Mesenchymal stem cell (in vitro differentiated cells and primary cell): ENCODE data around the gene ACOT9.
"Not testable (repeated sequence)": the region's sequence is repeated elsewhere in the genome, so short reads cannot be mapped to it uniquely, and the experiment has no call there.

Experiments
- DNase-seq: peaks from one replicate; pipeline ENCODE4 v3.0.0-alpha.2; 2013
- H2AFZ ChIP-seq: one replicate; pipeline ENCODE4 v1.6.1; 2013; ENCODE audit warnings: low read depth, mild to moderate bottlenecking, control low read depth, inconsistent platforms, low read length, moderate library complexity
- H2AK5ac ChIP-seq: 2 replicates; pipeline ENCODE4 v1.6.1; 2013; ENCODE audit warnings: low read length, moderate library complexity, mild to moderate bottlenecking, inconsistent platforms; ENCODE audit not compliant: severe bottlenecking
- H2BK120ac ChIP-seq: one replicate; pipeline ENCODE4 v1.6.1; 2013; ENCODE audit warnings: low read depth, mild to moderate bottlenecking, inconsistent platforms, low read length, moderate library complexity
- H2BK12ac ChIP-seq, 2 experiments: one replicate each; pipeline ENCODE4 v1.6.1; 2013; ENCODE audit warnings: inconsistent platforms in 2 of 2, low read length in 2 of 2, mild to moderate bottlenecking in 2 of 2, moderate library complexity in 2 of 2, control low read depth in 1 of 2
- H2BK15ac ChIP-seq: one replicate; pipeline ENCODE4 v1.6.1; 2013; ENCODE audit warnings: mild to moderate bottlenecking, low read depth, inconsistent platforms; ENCODE audit not compliant: poor library complexity, severe bottlenecking
- H2BK5ac ChIP-seq: 2 replicates; pipeline ENCODE4 v1.6.1; 2013; ENCODE audit warnings: low read depth, mild to moderate bottlenecking, low read length, control low read depth, inconsistent platforms; ENCODE audit not compliant: poor library complexity, severe bottlenecking
- H3K14ac ChIP-seq, 2 experiments: one replicate each; pipeline ENCODE4 v1.6.1; 2013; ENCODE audit warnings: inconsistent platforms in 2 of 2, low read length in 2 of 2, control low read depth in 1 of 2, mild to moderate bottlenecking in 1 of 2, moderate library complexity in 1 of 2
- H3K18ac ChIP-seq, 2 experiments: one replicate each; pipeline ENCODE4 v1.6.1; 2013; ENCODE audit warnings: inconsistent platforms in 2 of 2, low read length in 2 of 2, control low read depth in 1 of 2, low read depth in 1 of 2, mild to moderate bottlenecking in 1 of 2
- H3K23ac ChIP-seq, 2 experiments: one replicate each; pipeline ENCODE4 v1.6.1; 2013; ENCODE audit warnings: inconsistent platforms in 2 of 2, low read length in 2 of 2, mild to moderate bottlenecking in 2 of 2, moderate library complexity in 2 of 2, control low read depth in 1 of 2
- H3K27ac ChIP-seq: 2 replicates; pipeline ENCODE4 v1.5.1; 2013; ENCODE audit warnings: mild to moderate bottlenecking, moderate library complexity, low read length, control low read depth, inconsistent platforms; ENCODE audit not compliant: poor library complexity, severe bottlenecking
- H3K27me3 ChIP-seq, 2 experiments: 2 replicates each; pipeline versions ENCODE4 v1.6.1 to v1.7.0; 2013; ENCODE audit warnings: low read length in 2 of 2, mild to moderate bottlenecking in 2 of 2, moderate library complexity in 2 of 2, control low read depth in 1 of 2, inconsistent platforms in 1 of 2; ENCODE audit not compliant: control insufficient read depth in 1 of 2, insufficient read depth in 1 of 2
- H3K36me3 ChIP-seq, 2 experiments: 2 replicates each; pipeline versions ENCODE4 v1.6.1 to v1.7.0; 2013; ENCODE audit warnings: low read length in 2 of 2, control low read depth in 1 of 2, inconsistent platforms in 1 of 2, low read depth in 1 of 2, mild to moderate bottlenecking in 1 of 2; ENCODE audit not compliant: insufficient read depth in 2 of 2, control insufficient read depth in 1 of 2
- H3K4ac ChIP-seq, 2 experiments: one replicate each; pipeline ENCODE4 v1.6.1; 2013; ENCODE audit warnings: inconsistent platforms in 2 of 2, low read length in 2 of 2, mild to moderate bottlenecking in 2 of 2, moderate library complexity in 2 of 2, control low read depth in 1 of 2, low read depth in 1 of 2
- H3K4me1 ChIP-seq: 2 replicates; pipeline ENCODE4 v1.6.1; 2013; ENCODE audit warnings: low read depth, low read length, control low read depth; ENCODE audit not compliant: control insufficient read depth, insufficient read depth
- H3K4me2 ChIP-seq: 2 replicates; pipeline ENCODE4 v1.6.1; 2013; ENCODE audit warnings: low read length, mild to moderate bottlenecking, inconsistent platforms; ENCODE audit not compliant: poor library complexity, severe bottlenecking
- H3K4me3 ChIP-seq, 2 experiments: 2 replicates each; pipeline versions ENCODE4 v1.5.1 to v1.7.0; 2013; ENCODE audit warnings: low read length in 2 of 2, mild to moderate bottlenecking in 2 of 2, control low read depth in 1 of 2, low read depth in 1 of 2; ENCODE audit not compliant: insufficient read depth in 1 of 2
- H3K79me1 ChIP-seq: replicated peaks from 2 replicates; pipeline ENCODE4 v1.6.1; 2013; ENCODE audit warnings: mild to moderate bottlenecking, control low read depth, low read length, inconsistent platforms; ENCODE audit not compliant: poor library complexity, severe bottlenecking
- H3K9ac ChIP-seq: 2 replicates; pipeline ENCODE4 v1.7.0; 2013; ENCODE audit warnings: mild to moderate bottlenecking, low read length, moderate library complexity
- H3K9me3 ChIP-seq: 2 replicates; pipeline ENCODE4 v1.7.0; 2013; ENCODE audit warnings: mild to moderate bottlenecking, low read length; ENCODE audit not compliant: control insufficient read depth
- H4K8ac ChIP-seq: one replicate; pipeline ENCODE4 v1.6.1; 2013; ENCODE audit warnings: inconsistent platforms, mild to moderate bottlenecking, low read length, moderate library complexity
- H4K91ac ChIP-seq: one replicate; pipeline ENCODE4 v1.6.1; 2013; ENCODE audit warnings: mild to moderate bottlenecking, low read length, inconsistent platforms
- WGBS: methylation state at CpG from one replicate; pipeline ENCODE4 v1.1.7; 2013; ENCODE audit warnings: mixed read lengths; 5-methylcytosine and 5-hydroxymethylcytosine counted together

The ACOT9 gene

GRCh38 chrX:23749129-23749528 is 6.1 kb upstream of the ACOT9 start:
- no peak overlapping the region for H3K27ac ChIP-seq
- WGBS: 100% methylated on average over 1 of the region's 4 CpGs

GRCh38 chrX:23745786-23746185 is 2.7 kb upstream of the ACOT9 start:
- no peak overlapping the region for H4K91ac ChIP-seq
- H4K8ac ChIP-seq: no peak overlapping the region
- H3K27ac ChIP-seq: no peak overlapping the region
- no peaks in the 10 kb centered on the region for H3K36me3 ChIP-seq
- H3K4ac ChIP-seq: no peak overlapping the region
- H3K27me3 ChIP-seq: peaks cover 0 to 3% of the 10 kb centered on the region in 2 experiments
- no peak overlapping the region for H3K4me2 ChIP-seq
- H2BK5ac ChIP-seq: no peak overlapping the region
- no peak overlapping the region for H2BK12ac ChIP-seq
- no peak overlapping the region for H2BK15ac ChIP-seq
- no peak overlapping the region for H2AFZ ChIP-seq
- H3K9me3 ChIP-seq: no peaks in the 10 kb centered on the region
- H3K23ac ChIP-seq: no peak overlapping the region
- H3K4me3 ChIP-seq: no peak overlapping the region
- no peak for DNase-seq
- H2AK5ac ChIP-seq: no peak overlapping the region
- H2BK120ac ChIP-seq: no peak overlapping the region
- H3K9ac ChIP-seq: no peak overlapping the region
- H3K4me1 ChIP-seq: no peaks in the 10 kb centered on the region
- H3K14ac ChIP-seq: no peak overlapping the region
- no peak overlapping the region for H3K18ac ChIP-seq
- no CpG with 5 or more reads among the region's 3 CpGs for WGBS
- H3K79me1 ChIP-seq: no peaks in the 10 kb centered on the region

More at GRCh38 chrX:23749129-23749528, 6.1 kb upstream of the ACOT9 start:
- H3K18ac ChIP-seq: no peak overlapping the region
- H3K23ac ChIP-seq: no peak overlapping the region
- H3K9ac ChIP-seq: no peak overlapping the region
- no peak overlapping the region for H2BK5ac ChIP-seq
- H3K4ac ChIP-seq: no peak overlapping the region
- no peak overlapping the region for H2BK120ac ChIP-seq
- no peak overlapping the region for H2BK15ac ChIP-seq
- no peak overlapping the region for H4K8ac ChIP-seq
- DNase-seq: no peak
- H3K4me3 ChIP-seq: no peak overlapping the region
- no peak overlapping the region for H4K91ac ChIP-seq
- no peak overlapping the region for H3K4me2 ChIP-seq
- H2BK12ac ChIP-seq: no peak overlapping the region
- peaks cover 0 to 3% of the 10 kb centered on the region in 2 experiments for H3K27me3 ChIP-seq
- H3K9me3 ChIP-seq: no peaks in the 10 kb centered on the region
- H3K14ac ChIP-seq: no peak overlapping the region
- H3K4me1 ChIP-seq: no peaks in the 10 kb centered on the region
- H3K36me3 ChIP-seq: no peaks in the 10 kb centered on the region
- H3K79me1 ChIP-seq: no peaks in the 10 kb centered on the region
- no peak overlapping the region for H2AK5ac ChIP-seq
- H2AFZ ChIP-seq: no peak overlapping the region

- not testable (repeated sequence) for H3K14ac ChIP-seq, H3K4ac ChIP-seq, H3K79me1 ChIP-seq, H3K9me3 ChIP-seq, DNase-seq, H3K4me2 ChIP-seq, H3K27me3 ChIP-seq, H4K8ac ChIP-seq, H2AK5ac ChIP-seq, H2BK15ac ChIP-seq, H2BK120ac ChIP-seq, H3K4me1 ChIP-seq, H2BK12ac ChIP-seq, H4K91ac ChIP-seq, H3K18ac ChIP-seq, H3K36me3 ChIP-seq, H3K23ac ChIP-seq, H2BK5ac ChIP-seq
- Histone ChIP-seq H3K9ac (peak overlapping the region; percentile 98), H3K27ac (peak overlapping the region; percentile 32), H3K4me3 (peak overlapping the region; percentile 22 to 84), H2AFZ (peak overlapping the region; percentile 27)
- 79% methylated on average over 13 of the region's 14 CpGs for WGBS
Observed at GRCh38 chrX:23743623-23743971, 521 bp upstream of the ACOT9 start.

- peak; percentile 80 for DNase-seq
- Histone ChIP-seq H2AK5ac (no peak overlapping the region), H3K36me3 (no peaks in the 10 kb centered on the region), H3K9me3 (no peaks in the 10 kb centered on the region), H3K23ac (no peak overlapping the region), H3K79me1 (no peaks in the 10 kb centered on the region), H3K27me3 (no peaks in the 10 kb centered on the region), H2BK12ac (no peak overlapping the region), H3K4ac (peak overlapping the region in 1 of 2 experiments; percentile 61), H3K4me3 (peak overlapping the region; percentile 37 to 84), H3K18ac (peak overlapping the region; percentile 40 to 70), H4K91ac (no peak overlapping the region), H2BK120ac (no peak overlapping the region), H3K27ac (peak overlapping the region; percentile 95), H2BK5ac (no peak overlapping the region), H4K8ac (no peak overlapping the region), H3K9ac (peak overlapping the region; percentile 98), H2BK15ac (no peak overlapping the region), H3K4me1 (no peaks in the 10 kb centered on the region), H3K14ac (no peak overlapping the region), H3K4me2 (peak overlapping the region; percentile 66), H2AFZ (no peak overlapping the region)
- WGBS: 0% methylated on average over 5 of the region's 6 CpGs
Observed at GRCh38 chrX:23742174-23742696, 841 bp downstream of the ACOT9 start.
